OCI-LY3 (cell line): ENCODE results near the gene SLC41A3.

Experiments
- H2AFZ ChIP-seq: fragments of 200-600, 300-600 bp; shearing (Covaris generic); 2 replicates; pipeline ENCODE4 v1.6.0; 2014; ENCODE audit warnings: antibody characterized with exemption, low read depth, low read length
- H3K27ac ChIP-seq: fragments of 200-600, 300-600 bp; sonication (generic); 2 replicates; pipeline ENCODE4 v1.5.1; 2014; ENCODE audit warnings: mild to moderate bottlenecking, low read length, moderate library complexity, mixed read lengths
- H3K27me3 ChIP-seq: fragments of 200-600, 300-600 bp; sonication (generic); 2 replicates; pipeline ENCODE4 v1.6.1; 2014; ENCODE audit warnings: low read depth, low read length, mixed read lengths
- H3K36me3 ChIP-seq: fragments of 200-600, 300-600 bp; sonication (generic); replicated peaks from 2 replicates; pipeline ENCODE3; 2014; ENCODE audit warnings: low read depth, low read length, mixed read lengths
- H3K4me1 ChIP-seq: fragments of 300-600, 200-600 bp; sonication (generic); 2 replicates; pipeline ENCODE4 v1.6.1; 2014; ENCODE audit warnings: low read length, mixed read lengths
- H3K4me2 ChIP-seq: fragments of 200-600, 300-600 bp; sonication (generic); 2 replicates; pipeline ENCODE4 v1.6.1; 2014; ENCODE audit warnings: low read length, mixed read lengths
- H3K4me3 ChIP-seq: fragments of 300-600, 200-600 bp; sonication (generic); 2 replicates; pipeline ENCODE4 v1.5.1; 2014; ENCODE audit warnings: antibody characterized with exemption, mild to moderate bottlenecking, low read length, moderate library complexity
- H3K79me2 ChIP-seq: fragments of 300-600, 200-600 bp; shearing (Covaris generic); 2 replicates; pipeline ENCODE4 v1.6.1; 2014; ENCODE audit warnings: mild to moderate bottlenecking, low read length, mixed read lengths
- H3K9ac ChIP-seq: fragments of 300-600, 200-600 bp; shearing (Covaris generic); 2 replicates; pipeline ENCODE4 v1.6.0; 2014; ENCODE audit warnings: mild to moderate bottlenecking, low read length, moderate library complexity
- H3K9me3 ChIP-seq: fragments of 200-600, 300-600 bp; shearing (Covaris generic); 2 replicates; pipeline ENCODE4 v1.6.1; 2014; ENCODE audit warnings: low read length, mixed read lengths; ENCODE audit not compliant: insufficient read depth
- H4K20me1 ChIP-seq: fragments of 200-600, 300-600 bp; sonication (generic); 2 replicates; pipeline ENCODE4 v1.6.1; 2016; ENCODE audit warnings: low read length, mixed read lengths; ENCODE audit not compliant: insufficient read depth
- EZH2phosphoT487 ChIP-seq: fragments of 200-600 bp; shearing (Covaris generic); IDR thresholded peaks from 2 replicates; pipeline ENCODE4 v1.6.1; 2018; ENCODE audit warnings: antibody characterized with exemption, mixed run types, low read depth
- TF ChIP-seq, protein P1 (sequence below): fragments of 200-600, 300-600 bp; sonication (generic); IDR thresholded peaks from 2 replicates; pipeline ENCODE4 v1.5.1; 2014; ENCODE audit warnings: antibody characterized with exemption, low read length, low read depth

The SLC41A3 gene

DNA sequence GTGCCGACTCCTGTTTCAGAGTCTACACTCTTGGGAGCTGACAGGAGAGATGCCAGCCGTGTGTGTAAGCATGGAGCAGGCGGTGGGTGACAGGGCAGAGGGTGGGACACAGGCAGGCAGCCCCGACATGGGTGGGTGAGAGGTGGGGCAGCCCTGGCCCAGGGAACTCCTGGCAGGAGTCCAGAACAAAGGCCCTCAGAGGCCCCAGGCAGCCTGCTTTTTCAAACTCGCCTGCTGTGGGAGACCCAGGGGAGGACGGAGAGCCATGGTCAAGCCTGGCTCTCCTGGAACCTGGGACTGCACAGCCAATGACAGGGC lies 29.3 kb upstream of the SLC41A3 start:
- Histone ChIP-seq H3K27me3 (no peaks in the 10 kb centered on the region), H3K79me2 (no peaks in the 10 kb centered on the region), H2AFZ (no peak overlapping the region), H3K4me1 (no peaks in the 10 kb centered on the region), H4K20me1 (no peaks in the 10 kb centered on the region), H3K4me2 (no peak overlapping the region), H3K9ac (no peak overlapping the region), H3K36me3 (no peaks in the 10 kb centered on the region), H3K9me3 (no peaks in the 10 kb centered on the region), H3K27ac (no peak overlapping the region), H3K4me3 (no peak overlapping the region)
- TF ChIP-seq EZH2phosphoT487: no peak
- TF ChIP-seq, protein P1, sequence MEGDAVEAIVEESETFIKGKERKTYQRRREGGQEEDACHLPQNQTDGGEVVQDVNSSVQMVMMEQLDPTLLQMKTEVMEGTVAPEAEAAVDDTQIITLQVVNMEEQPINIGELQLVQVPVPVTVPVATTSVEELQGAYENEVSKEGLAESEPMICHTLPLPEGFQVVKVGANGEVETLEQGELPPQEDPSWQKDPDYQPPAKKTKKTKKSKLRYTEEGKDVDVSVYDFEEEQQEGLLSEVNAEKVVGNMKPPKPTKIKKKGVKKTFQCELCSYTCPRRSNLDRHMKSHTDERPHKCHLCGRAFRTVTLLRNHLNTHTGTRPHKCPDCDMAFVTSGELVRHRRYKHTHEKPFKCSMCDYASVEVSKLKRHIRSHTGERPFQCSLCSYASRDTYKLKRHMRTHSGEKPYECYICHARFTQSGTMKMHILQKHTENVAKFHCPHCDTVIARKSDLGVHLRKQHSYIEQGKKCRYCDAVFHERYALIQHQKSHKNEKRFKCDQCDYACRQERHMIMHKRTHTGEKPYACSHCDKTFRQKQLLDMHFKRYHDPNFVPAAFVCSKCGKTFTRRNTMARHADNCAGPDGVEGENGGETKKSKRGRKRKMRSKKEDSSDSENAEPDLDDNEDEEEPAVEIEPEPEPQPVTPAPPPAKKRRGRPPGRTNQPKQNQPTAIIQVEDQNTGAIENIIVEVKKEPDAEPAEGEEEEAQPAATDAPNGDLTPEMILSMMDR: no peak

GRCh38 chr3:126112531-126113237 lies 28.8 kb upstream of the SLC41A3 start:
- Histone ChIP-seq H4K20me1 (no peaks in the 10 kb centered on the region), H3K4me3 (no peak overlapping the region), H3K36me3 (no peaks in the 10 kb centered on the region), H2AFZ (no peak overlapping the region), H3K27me3 (no peaks in the 10 kb centered on the region), H3K27ac (no peak overlapping the region), H3K4me1 (no peaks in the 10 kb centered on the region), H3K79me2 (no peaks in the 10 kb centered on the region), H3K4me2 (no peak overlapping the region), H3K9me3 (no peaks in the 10 kb centered on the region), H3K9ac (no peak overlapping the region)
- TF ChIP-seq, protein P1: no peak
- no peak for TF ChIP-seq EZH2phosphoT487

DNA sequence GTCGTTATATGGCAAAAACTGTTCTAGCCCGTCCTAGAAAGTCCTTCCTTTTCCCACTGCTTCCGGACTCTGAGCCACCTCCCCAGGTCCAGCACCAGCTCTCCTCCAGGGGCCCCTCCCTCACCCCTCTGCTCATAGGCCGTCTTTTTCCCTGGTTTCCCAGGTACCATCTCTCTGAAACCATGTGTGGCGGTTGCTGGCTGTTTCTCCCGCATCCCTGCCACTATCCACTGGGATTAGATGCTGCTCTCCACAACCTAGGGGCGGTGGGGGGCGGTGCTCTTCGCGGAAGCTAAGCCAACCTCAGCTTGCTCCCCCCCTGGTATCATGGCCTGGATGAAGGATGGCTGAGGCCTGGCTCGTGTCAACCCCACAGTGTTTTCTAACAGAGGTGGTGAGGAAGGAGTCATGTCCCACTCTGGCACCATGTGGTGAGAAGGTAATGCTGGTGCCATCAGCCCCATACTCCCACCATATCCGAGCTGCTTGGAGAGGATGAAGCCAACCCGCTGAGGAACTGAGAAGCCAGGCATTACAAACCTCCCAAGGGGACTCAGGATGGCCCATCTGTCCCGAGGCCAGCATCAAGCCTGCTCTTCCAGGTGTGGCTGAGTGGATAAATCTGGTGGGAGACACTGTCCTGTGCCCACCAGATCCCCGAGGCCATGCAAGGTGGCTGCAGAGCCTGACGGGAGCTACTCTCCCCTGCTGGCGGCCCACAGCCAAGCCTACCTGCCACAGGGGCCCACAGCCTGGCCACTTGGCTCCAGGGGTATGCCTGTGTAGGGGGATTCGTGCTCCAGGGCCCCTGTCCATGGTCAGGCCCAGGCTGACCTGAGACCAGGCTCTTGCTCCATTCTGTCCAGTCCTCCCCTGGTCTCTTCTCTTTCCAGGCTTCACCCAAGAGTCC lies 27.9 kb upstream of the SLC41A3 start:
- Histone ChIP-seq H3K79me2 (no peaks in the 10 kb centered on the region), H3K9ac (no peak overlapping the region), H2AFZ (no peak overlapping the region), H3K27me3 (no peaks in the 10 kb centered on the region), H3K27ac (no peak overlapping the region), H3K9me3 (no peaks in the 10 kb centered on the region), H3K4me2 (no peak overlapping the region), H3K4me3 (no peak overlapping the region), H3K36me3 (no peaks in the 10 kb centered on the region), H4K20me1 (no peaks in the 10 kb centered on the region), H3K4me1 (no peaks in the 10 kb centered on the region)
- TF ChIP-seq, protein P1: no peak
- TF ChIP-seq EZH2phosphoT487: no peak

GRCh38 chr3:126111126-126111551 lies 27.2 kb upstream of the SLC41A3 start:
- Histone ChIP-seq H2AFZ (no peak overlapping the region), H3K27me3 (no peaks in the 10 kb centered on the region), H3K79me2 (no peaks in the 10 kb centered on the region), H4K20me1 (no peaks in the 10 kb centered on the region), H3K4me2 (no peak overlapping the region), H3K27ac (no peak overlapping the region), H3K36me3 (no peaks in the 10 kb centered on the region), H3K9ac (no peak overlapping the region), H3K4me1 (no peaks in the 10 kb centered on the region), H3K4me3 (no peak overlapping the region), H3K9me3 (no peaks in the 10 kb centered on the region)
- TF ChIP-seq, protein P1: no peak
- TF ChIP-seq EZH2phosphoT487: no peak
